GM18507 (cell line): ENCODE measurements around the gene ARL5C.
A peak's percentile ranks its signal among the peaks of the same experiment; 100 is the strongest.
"Not testable (repeated sequence)": the region's sequence is repeated elsewhere in the genome, so short reads cannot be mapped to it uniquely, and the experiment has no call there.

Experiments used
- DNase-seq: peaks from one replicate; pipeline ENCODE4 v3.0.0; 2011; ENCODE audit warnings: low read depth; ENCODE audit not compliant: insufficient read length; ENCODE audit errors: extremely low spot score
- FAIRE-seq: peaks from 2 replicates; lab custom pipeline; 2011; peaks lifted over from hg19 to GRCh38; lab: Jason Lieb, UNC

The ARL5C gene

GRCh38 chr17:39121919-39122318 is 44.0 kb downstream of the ARL5C start:
- FAIRE-seq, DNase-seq: not testable (repeated sequence)

DNA sequence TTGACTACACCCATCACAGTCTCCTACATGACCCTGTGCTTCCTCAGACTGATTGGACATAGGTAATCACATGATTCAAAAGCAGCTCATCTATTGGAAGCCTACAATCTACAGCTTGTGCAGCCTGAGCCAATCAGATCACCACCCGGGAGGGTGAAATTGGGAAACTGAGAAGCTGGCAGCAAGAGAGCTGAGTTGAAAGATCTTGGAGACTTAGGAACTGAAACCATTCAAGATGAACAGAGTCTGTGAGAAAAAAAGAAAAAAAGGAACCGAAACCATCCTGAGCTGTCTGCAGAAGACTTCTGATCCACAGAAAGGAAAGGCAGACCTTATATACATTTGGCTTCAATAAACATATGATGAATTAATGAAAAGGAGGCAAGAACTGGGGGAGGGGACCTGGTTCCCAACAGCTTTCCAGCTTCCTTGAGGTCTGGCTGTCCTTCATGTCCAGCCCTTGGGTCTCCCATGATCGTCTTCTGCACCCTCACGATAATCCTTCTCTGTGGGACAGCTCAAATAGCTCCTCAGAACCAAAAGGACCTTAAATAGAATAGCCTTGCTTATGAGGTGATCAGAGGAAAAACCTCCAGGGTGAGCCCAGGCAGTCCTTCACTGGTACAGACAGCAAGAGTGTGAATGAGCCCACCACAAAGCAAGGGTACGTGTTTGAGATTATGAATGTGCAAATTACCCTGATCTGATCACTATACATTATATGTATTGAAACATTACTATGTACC is 47.1 kb downstream of the ARL5C start:
- FAIRE-seq (peak; percentile 97), DNase-seq (peak; percentile 48)

DNA sequence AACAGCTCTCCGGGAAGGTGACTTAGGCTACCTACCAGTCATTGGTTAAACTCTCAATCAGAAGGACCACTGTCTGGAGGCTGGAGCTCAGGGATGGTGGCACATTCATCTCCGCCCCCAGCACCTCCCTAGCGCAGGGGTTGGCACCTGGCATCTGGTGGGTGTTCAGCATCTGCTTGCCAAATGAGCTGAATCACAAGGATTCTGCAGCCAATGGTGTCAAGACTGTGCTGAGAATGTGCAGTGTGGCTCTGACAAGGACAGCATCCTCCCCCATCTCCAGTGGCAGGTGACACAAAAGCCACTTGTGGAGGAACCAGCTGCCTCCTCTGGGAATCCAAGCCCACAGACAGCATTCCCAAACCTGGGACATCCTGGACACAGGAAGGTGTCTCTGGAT is 49.7 kb downstream of the ARL5C start:
- FAIRE-seq (no peak), DNase-seq (no peak)

- FAIRE-seq, result no peak
- no peak for DNase-seq
These were observed 50.8 kb downstream of the ARL5C start for GRCh38 chr17:39115135-39115534.

DNA sequence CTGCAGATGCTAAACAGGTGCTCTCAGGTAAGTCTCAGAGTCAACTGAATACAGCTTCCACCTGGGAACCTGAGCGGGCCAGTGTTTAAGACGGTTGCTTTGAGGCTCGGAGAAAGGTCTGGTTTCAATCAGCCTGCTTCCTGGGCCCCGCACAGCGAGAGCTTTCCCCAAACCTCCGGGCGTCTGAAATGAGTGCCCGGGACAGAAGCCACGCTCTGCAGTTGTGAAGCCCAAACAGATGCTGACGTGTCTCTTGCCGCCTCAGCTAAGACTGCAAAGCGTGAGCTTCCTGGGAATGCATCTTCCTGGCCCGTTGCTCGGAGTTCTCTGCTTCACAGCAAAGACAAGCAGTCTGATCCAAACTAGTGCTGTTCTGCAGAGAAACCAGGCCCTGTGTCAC is 51.2 kb downstream of the ARL5C start:
- FAIRE-seq (no peak), DNase-seq (no peak)

DNA sequence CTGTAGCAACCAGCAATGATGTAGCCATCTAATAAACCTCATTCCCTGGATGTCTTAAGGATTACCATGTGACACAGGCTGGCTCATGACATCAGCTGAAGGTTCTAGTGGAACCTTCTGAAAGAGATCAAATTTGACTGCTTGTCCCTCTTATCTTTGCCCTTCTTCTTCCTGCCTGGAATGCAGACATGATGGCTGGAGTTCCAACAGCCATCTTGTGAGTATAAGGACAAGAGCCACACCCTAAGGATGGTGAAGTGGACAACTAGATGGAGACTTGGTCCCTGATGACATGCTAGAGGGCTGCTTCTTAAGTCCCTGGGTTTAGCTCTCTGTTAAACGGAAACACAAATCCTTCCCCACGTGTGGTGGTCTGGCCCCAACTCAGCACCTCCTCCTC is 52.1 kb downstream of the ARL5C start:
- no peak for FAIRE-seq
- DNase-seq, result no peak

- FAIRE-seq (no peak), DNase-seq (no peak)
These were observed 55.4 kb downstream of the ARL5C start for GRCh38 chr17:39110435-39111136.

DNA sequence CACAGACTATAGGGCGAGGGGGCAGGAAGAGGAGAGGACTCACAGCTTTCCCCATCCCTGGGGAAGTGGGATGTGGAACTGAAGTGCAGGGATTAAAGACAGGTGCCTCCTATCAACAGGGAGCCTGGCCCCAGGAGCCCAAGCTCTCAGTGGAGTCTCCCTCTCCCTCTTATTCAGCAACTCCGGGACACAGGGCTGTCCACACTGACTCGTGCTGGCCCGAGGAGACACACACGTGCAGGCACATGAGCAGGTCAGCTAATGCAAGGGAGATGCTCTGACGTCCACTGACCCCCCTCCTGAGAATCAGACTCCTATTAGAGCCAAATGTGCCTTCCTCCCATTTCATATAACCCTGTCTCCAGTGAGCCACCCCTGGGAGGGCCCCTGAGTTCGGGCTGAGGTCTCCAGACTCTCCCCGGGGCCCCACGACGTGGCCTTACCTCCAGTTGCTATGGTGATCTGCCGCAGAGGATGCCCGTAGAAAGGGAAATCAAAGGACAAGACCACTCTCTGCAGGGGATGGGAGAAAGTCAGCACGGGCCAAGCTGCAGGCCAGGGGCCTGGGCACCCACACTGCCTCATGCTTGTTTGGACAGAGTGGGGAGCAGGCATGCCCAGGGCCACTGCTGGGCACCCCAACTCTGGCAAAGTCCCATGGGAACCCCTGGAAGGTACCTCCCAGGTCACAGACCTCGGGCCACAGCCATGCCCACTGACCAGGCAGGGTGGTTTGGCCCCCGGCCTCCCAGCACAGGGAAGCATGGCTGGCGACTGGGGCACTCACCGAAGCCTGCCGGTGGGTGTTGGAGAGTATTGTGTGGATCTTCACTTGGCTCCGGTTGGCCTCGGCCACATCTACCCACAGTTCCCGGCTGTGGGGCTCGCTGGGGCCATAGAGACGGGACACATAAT is 57.2 kb downstream of the ARL5C start:
- DNase-seq (no peak), FAIRE-seq (no peak)

DNA sequence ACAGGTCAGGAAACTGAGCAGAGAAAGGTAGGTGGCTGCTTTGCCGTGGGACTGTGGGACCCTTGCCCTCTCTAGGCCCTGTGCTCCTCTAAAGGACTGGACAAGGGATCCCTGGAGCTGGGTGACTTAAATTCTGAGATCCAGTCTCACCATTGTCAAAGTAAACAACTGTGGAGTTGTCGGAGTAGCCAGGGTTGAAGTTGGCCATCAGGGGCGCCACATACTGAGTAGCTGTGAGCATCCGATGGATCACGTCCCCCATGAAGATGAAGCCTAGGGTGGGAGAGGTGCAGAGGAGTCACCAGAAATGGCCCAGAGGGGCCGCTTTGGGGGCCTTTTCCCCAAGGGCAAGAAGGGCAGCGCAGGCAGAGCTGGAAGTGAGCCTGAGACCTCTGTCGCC is 58.0 kb downstream of the ARL5C start:
- no peak for FAIRE-seq
- no peak for DNase-seq

GRCh38 chr17:39107155-39107554 is 58.8 kb downstream of the ARL5C start:
- no peak for DNase-seq
- FAIRE-seq, result no peak
